Amniotic epithelial cell (primary cell): ENCODE data around the gene GANC.

Source experiments
- DNase-seq: peaks from one replicate; pipeline ENCODE4 v3.0.0-alpha.2; 2010; ENCODE audit warnings: low read depth

The GANC gene

DNA sequence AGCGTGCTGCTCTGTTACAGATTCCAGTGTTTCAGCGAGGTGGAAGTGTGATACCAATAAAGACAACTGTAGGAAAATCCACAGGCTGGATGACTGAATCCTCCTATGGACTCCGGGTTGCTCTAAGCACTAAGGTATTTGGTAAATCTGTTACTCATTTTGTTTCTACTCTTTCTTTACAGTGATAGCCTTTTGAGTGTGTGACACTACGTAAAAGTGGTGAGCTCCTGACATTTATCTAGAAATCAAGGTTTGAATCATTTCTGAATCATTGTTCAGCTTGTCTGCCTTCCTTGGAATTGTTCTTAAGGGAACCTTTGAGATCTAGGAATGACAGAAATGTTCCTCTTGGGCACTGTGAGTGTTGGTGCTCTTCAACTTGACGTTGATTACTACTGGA lies 75.1 kb downstream of the GANC start:
- DNase-seq, result peak; percentile 74

DNA sequence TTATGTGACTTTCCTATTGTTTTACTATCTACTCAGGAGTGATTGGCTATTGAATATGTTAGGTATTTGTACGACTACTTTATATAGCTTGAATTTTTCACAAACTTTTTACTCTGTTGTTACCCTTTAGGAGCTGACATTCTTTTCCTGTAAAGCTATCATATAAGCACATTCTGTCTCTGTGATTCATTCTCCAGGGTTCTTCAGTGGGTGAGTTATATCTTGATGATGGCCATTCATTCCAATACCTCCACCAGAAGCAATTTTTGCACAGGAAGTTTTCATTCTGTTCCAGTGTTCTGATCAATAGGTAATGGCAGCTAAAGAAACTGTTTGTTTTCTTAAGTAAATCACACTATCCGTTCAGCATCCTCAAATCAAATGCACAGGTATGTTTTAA lies 76.2 kb downstream of the GANC start:
- DNase-seq, result peak; percentile 69

GRCh38 chr15:42352401-42352800 lies 79.4 kb downstream of the GANC start:
- peak; percentile 44 for DNase-seq

- no peak for DNase-seq
Measured at GRCh38 chr15:42353061-42353460, 80.1 kb downstream of the GANC start.

- DNase-seq, result no peak
Measured at GRCh38 chr15:42354824-42355223, 81.8 kb downstream of the GANC start.

DNA sequence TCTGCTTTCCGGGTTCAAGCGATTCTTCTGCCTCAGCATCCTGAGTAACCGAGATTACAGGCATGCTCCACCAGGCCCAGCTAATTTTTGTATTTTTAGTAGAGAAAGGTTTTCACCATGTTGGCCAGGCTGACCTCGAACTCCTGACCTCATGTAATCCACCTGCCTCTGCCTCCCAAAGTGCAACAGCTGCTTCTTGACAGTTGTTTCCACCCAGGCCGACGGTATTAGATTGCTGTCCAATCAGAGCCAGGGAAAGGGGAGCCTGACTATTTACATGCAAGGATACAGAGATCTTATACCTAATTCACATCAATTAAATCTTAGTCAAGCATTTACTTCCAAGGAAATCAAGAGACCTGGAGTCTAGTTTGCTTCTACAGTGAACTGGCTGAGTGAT lies 82.3 kb downstream of the GANC start:
- DNase-seq, result no peak

- no peak for DNase-seq
Measured at GRCh38 chr15:42356851-42357250, 83.8 kb downstream of the GANC start.

GRCh38 chr15:42358141-42358540 lies 85.1 kb downstream of the GANC start:
- no peak for DNase-seq

DNA sequence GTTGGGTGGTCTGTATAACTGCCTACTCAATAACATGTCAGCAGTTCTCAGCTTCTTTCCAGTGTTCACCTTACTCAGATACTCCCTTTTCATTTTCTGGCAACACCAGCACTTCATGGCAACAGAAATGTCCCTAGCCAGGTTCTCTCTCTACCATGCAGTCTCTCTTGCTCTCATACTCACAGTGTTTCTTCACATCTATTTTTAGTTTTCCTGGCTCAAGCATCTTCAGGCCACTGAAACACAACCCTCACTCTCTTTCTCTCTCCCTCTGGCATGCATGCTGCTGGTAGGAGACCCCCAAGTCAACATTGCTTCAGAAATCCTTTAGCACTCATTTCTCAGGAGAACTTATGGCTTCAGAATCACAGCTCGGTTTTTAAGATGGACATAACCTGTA lies 86.2 kb downstream of the GANC start, which contains the start of gene CAPN3:
TSS of gene CAPN3 (plus strand) at position 253 of the 400 bp plus-strand sequence. CDS start 305 bp downstream, outside the sequence.
- no peak for DNase-seq

DNA sequence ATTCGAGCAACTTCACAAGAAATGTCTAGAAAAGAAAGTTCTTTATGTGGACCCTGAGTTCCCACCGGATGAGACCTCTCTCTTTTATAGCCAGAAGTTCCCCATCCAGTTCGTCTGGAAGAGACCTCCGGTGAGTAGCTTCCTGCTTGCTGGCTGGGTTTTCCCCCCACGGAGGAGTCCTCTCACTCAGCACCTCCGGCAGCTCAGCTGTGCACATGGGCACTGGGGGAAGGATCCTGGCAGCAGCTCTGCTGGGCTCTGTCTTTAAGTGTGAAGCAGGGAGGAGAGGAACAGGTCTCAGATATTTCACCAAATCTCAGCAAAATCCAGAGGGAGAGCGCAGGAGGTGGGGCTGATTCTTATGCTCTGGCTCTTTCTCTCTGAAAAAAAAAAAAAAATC lies 87.0 kb downstream of the GANC start:
- DNase-seq, result no peak

DNA sequence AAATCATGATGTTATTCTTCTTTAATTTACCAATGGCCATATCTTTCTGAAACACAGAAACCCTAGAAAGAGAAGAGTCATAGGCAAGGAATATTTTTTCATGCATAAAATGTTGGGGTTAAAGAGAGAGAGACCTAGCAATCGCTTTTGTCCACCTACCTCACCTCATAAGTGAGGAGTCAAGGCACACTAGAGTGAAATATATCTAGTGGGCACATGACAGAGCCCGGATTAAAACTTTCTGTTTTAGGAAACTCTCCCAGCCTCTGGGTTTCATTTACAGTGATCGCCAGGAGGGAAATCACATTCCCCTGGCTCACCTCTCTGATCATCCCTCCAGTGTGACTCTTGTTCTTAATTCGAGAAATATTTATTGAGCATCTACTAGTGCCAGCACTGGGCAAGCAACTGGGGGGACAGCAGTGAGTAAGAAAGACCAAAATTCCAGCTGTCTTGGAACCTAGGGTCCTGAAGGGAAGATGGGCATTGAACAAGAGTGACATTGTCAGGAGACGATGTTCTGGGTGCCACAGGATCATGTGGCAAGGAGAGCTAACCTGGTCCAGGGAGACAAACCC lies 87.6 kb downstream of the GANC start:
- DNase-seq, result no peak

- DNase-seq, result no peak
Measured at GRCh38 chr15:42363487-42363886, 90.5 kb downstream of the GANC start.

DNA sequence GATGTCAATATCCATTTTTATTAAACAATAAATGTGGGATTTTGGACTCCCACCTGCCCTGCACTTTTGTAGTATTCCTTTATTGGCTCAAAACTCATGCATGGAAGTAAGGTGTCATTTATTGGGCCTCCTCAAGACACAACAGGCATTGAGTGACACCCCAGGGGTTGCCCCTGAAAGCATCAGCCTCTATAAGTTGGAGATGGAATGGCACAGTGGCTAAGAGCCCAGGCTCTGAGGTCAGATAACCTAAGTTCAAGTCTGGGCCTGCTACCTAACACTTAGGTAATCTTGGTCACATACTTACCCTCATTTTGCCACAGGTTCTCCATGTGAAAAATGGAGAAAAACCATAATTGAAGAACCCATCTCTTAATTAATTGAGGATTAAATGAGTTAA lies 90.9 kb downstream of the GANC start:
- DNase-seq, result no peak

DNA sequence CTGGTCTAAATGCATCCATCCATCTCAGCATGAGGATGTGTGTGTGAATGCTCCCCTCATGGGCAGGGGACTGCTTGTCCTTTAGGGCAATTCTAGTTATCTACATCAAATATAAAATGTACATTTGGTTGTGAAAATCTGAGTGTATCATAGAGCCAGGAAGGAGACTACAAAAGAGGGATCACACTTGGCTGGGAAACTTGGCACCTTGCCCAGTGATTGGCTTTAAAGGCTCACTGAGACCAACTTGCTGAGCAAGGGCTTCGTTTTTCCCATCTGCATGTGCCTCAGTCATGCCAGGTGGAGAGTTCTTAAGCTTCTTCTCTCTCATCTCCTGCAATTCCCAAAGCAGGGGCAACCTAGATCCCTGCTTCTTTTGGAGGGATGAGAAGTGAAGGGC lies 91.5 kb downstream of the GANC start:
- DNase-seq, result no peak

GRCh38 chr15:42365921-42366550 lies 93.0 kb downstream of the GANC start:
- peak; percentile 53 for DNase-seq

DNA sequence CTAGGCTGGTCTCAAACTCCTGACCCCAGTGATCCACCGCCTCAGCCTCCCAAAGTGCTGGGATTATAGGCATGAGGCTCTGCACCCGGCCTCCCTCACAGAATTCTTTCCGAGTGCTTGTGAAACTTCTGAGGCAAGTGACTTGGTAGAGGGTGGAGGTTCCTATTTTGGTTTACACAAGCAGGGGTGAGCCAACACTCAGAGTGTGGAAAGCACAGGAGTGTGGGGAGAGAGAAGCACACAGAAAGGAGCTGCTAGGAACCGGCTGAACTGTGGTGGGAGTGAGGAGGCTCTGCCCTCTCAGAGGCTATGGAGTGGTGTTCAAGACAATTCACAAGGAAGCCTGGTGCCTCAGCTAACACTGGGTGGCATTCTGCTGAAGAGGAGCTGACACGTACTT lies 94.0 kb downstream of the GANC start:
- peak; percentile 9 for DNase-seq

GRCh38 chr15:42368096-42368495 lies 95.1 kb downstream of the GANC start:
- peak; percentile 8 for DNase-seq

- peak; percentile 49 for DNase-seq
Measured at GRCh38 chr15:42371096-42371495, 98.1 kb downstream of the GANC start.

DNA sequence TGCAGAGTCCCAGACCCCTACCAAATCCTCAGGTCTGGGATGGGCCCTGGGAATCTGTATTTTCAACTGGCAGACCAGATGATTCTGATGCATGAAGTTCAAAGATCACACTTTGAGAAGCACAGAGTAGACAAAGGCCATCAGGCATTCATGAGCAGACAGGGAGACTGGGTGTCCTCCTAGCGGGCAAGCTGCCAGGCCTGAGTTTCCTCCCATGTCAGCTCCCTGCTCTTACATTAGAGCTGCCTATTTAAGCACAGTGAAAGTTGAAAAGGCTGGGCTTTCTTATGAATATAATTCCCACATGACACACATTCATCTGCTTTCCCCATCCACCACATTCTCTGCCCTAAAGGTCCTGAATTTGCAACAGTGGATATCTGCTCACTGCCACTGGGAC lies 100.3 kb downstream of the GANC start:
- no peak for DNase-seq

DNA sequence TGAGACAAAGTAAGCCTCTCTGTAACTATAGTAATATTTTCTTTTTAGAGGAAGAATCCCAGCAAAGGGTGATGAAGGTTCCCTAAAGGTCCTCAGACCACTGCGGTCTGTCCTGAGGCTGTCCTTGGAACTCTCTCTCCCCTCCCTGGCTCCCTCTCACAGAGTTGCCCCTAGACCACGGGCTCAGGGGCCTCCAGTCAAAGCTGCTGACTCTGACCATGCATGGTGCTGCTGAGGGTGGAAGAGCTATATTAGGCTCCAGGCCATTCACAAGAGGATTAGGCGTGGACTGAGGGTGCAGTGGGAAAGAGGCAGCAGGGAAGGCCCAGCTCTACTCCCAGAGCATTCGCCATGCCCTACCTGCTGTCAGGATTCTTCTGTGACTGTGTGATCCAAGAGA lies 100.9 kb downstream of the GANC start:
- no peak for DNase-seq

DNA sequence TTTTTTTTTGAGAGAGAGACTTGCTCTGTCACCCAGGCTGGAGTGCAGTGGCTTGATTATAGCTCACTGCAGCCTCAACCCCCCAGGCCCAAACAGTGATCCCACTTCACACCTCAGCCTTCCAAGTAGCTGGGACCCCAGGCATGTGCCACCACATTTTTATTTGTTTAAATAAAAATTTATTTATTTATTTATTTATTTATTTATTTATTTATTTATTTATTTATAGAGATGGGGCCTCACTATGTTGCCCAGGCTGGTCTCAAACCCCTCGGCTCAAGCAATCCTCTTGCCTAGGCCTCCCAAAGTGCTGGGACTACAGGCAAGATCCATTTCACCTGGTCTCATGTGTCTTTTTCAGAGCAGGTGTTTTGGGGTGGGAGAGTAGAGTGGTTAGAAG lies 101.8 kb downstream of the GANC start:
- no peak for DNase-seq

GRCh38 chr15:42375252-42375651 lies 102.3 kb downstream of the GANC start:
- DNase-seq, result no peak

DNA sequence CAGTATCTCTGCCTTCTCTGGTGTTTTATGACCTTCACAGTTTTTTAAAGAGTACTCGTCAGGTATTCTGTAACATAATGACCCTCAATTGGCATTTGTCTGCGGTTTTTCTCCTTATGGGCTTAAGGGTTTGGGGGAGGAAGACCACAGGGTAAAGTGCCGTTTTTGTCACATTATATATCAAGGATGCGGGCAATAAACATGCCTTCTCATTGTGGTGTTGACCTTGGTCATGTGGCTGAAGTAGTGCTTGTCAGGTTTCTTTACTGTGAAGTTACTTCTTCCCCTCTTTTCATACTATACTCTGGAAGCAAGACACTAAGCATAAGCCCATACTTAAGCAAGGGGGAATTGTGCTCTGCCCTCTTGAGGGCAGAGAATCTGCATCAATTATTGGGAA lies 102.9 kb downstream of the GANC start:
- DNase-seq, result no peak

DNA sequence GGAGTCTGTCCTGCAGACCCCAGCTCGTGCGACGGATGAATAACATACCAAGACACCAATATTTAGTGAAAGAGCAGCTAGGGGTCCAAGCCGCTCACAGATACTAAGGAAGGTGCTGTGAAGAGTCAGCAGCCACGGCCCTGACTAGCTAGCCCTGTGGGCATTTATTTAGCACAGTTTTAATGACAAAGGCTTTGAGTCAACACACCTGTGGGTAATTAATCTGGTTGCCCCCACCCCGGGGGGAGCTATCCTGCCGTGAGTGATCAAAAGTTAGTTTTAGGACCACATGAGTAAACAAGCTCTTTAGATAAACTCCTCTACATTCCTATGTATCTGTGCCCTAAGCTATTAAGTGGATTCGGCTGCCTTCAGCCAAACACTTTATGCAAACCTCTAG lies 105.0 kb downstream of the GANC start:
- no peak for DNase-seq
